HG03039 (cell line): ENCODE measurements around the gene COL24A1.
"Not testable (repeated sequence)": the region's sequence is repeated elsewhere in the genome, so short reads cannot be mapped to it uniquely, and the experiment has no call there.

Experiments used
- ATAC-seq: cut with Tn5 transposase; IDR thresholded peaks from one replicate; pipeline ENCODE4 v1.9.1; 2021; ENCODE audit warnings: mild to moderate bottlenecking, moderate library complexity; ENCODE audit not compliant: unreplicated experiment

The COL24A1 gene

GRCh38 chr1:85911742-85912141 lies 244.8 kb downstream of the COL24A1 start:
- ATAC-seq = no peak

- ATAC-seq = no peak
Measured at GRCh38 chr1:85900921-85901320, 255.7 kb downstream of the COL24A1 start.

GRCh38 chr1:85898861-85899260 lies 257.7 kb downstream of the COL24A1 start:
- ATAC-seq = no peak

- no peak for ATAC-seq
Measured at GRCh38 chr1:85894651-85895050, 261.9 kb downstream of the COL24A1 start.

GRCh38 chr1:85892366-85892765 lies 264.2 kb downstream of the COL24A1 start:
- no peak for ATAC-seq

GRCh38 chr1:85889870-85890269 lies 266.7 kb downstream of the COL24A1 start:
- ATAC-seq = no peak

GRCh38 chr1:85888921-85889320 lies 267.7 kb downstream of the COL24A1 start:
- ATAC-seq = no peak

GRCh38 chr1:85884372-85885035 lies 272.1 kb downstream of the COL24A1 start:
- ATAC-seq = no peak

GRCh38 chr1:85867189-85867588 lies 289.4 kb downstream of the COL24A1 start:
- ATAC-seq = no peak

- ATAC-seq = no peak
Measured at GRCh38 chr1:85865213-85865612, 291.4 kb downstream of the COL24A1 start.

GRCh38 chr1:85864727-85865126 lies 291.8 kb downstream of the COL24A1 start:
- no peak for ATAC-seq

- ATAC-seq = not testable (repeated sequence)
Measured at GRCh38 chr1:85863639-85864038, 292.9 kb downstream of the COL24A1 start.

GRCh38 chr1:85862456-85862855 lies 294.1 kb downstream of the COL24A1 start:
- ATAC-seq = no peak

GRCh38 chr1:85857991-85858390 lies 298.6 kb downstream of the COL24A1 start:
- ATAC-seq = no peak

GRCh38 chr1:85850238-85850637 lies 306.3 kb downstream of the COL24A1 start:
- ATAC-seq = no peak

GRCh38 chr1:85849660-85850059 lies 306.9 kb downstream of the COL24A1 start:
- no peak for ATAC-seq

- ATAC-seq = no peak
Measured at GRCh38 chr1:85847356-85847755, 309.2 kb downstream of the COL24A1 start.

- no peak for ATAC-seq
Measured at GRCh38 chr1:85846706-85847105, 309.9 kb downstream of the COL24A1 start.

GRCh38 chr1:85839459-85839858 lies 317.1 kb downstream of the COL24A1 start:
- ATAC-seq = no peak

- peak; percentile 92 for ATAC-seq
Measured at GRCh38 chr1:85838238-85838637, 318.3 kb downstream of the COL24A1 start.

GRCh38 chr1:85836736-85837135 lies 319.8 kb downstream of the COL24A1 start:
- ATAC-seq = no peak

GRCh38 chr1:85833165-85833564 lies 323.4 kb downstream of the COL24A1 start:
- not testable (repeated sequence) for ATAC-seq

GRCh38 chr1:85830837-85831236 lies 325.7 kb downstream of the COL24A1 start:
- no peak for ATAC-seq
